A549 (cell line): Measurements from ENCODE around the gene ACSS3. TPM values are rescaled to one million over a fixed set of nuclear protein-coding genes. Genes with fewer than 3 reads are reported as not detected.

Experiments used
- ATAC-seq, 2 experiments: fragments of 200-7000 bp in 1 of 2; fragments of >200 bp in 1 of 2; cut with Nextera tagmentation in 1 of 2; cut with Tn5 transposase in 1 of 2; 3 replicates each; pipeline versions ENCODE4 v1.8.0 to v1.9.1; 2018 to 2020; ENCODE audit warnings: mild to moderate bottlenecking in 1 of 2, moderate library complexity in 1 of 2
- CTCF ChIA-PET: fragments of 300-600 bp; sonication (Branson Sonifier 250); formaldehyde crosslinking; extraction: SDS; loops from one replicate; lab custom pipeline; 2021; ENCODE audit warnings: antibody characterized with exemption, inconsistent platforms; lab: Yijun Ruan, JAX
- POLR2A ChIA-PET: fragments of 350-600 bp; formaldehyde crosslinking; extraction: SDS; loops from one replicate; lab custom pipeline; 2021; ENCODE audit warnings: antibody characterized with exemption, inconsistent platforms; lab: Yijun Ruan, JAX
- DNase-seq, 2 experiments: peaks; one replicate each; pipeline versions ENCODE4 v3.0.0 to v3.0.0-alpha.2; 2011 to 2016; ENCODE audit warnings: low read depth in 1 of 2, low spot score in 1 of 2
- FAIRE-seq: peaks from 2 replicates; lab custom pipeline; 2011; peaks lifted over from hg19 to GRCh38; lab: Jason Lieb, UNC
- H3K27ac ChIP-seq, 2 experiments: fragments of >200 bp; sonication (Bioruptor Twin); formaldehyde crosslinking; 3 replicates each; pipeline ENCODE4 v1.5.1; 2016 to 2017
- H3K4me1 ChIP-seq: fragments of >200 bp; sonication (Bioruptor Twin); formaldehyde crosslinking; 3 replicates; pipeline ENCODE4 v1.6.1; 2016
- H3K4me2 ChIP-seq: fragments of >200 bp; sonication (Bioruptor Twin); formaldehyde crosslinking; 3 replicates; pipeline ENCODE4 v1.6.1; 2016
- H3K4me3 ChIP-seq: fragments of >200 bp; sonication (Bioruptor Twin); formaldehyde crosslinking; 3 replicates; pipeline ENCODE4 v1.5.1; 2016
- H3K9me3 ChIP-seq: fragments of >200 bp; sonication (Bioruptor Twin); formaldehyde crosslinking; 3 replicates; pipeline ENCODE4 v1.6.1; 2016
- BHLHE40 ChIP-seq: IDR thresholded peaks from 2 replicates; pipeline ENCODE4 v1.6.1; 2012; ENCODE audit warnings: low read depth, low read length, inconsistent platforms
- HMGXB4 ChIP-seq: fragments of 250-450 bp; sonication (Bioruptor Pico); IDR thresholded peaks from 2 replicates; pipeline ENCODE4 v1.5.0; 2021; ENCODE audit warnings: mild to moderate bottlenecking, moderate library complexity, borderline replicate concordance
- KDM5A ChIP-seq: fragments of 200-600 bp; sonication (generic); IDR thresholded peaks from 2 replicates; pipeline ENCODE4 v1.6.1; 2016; ENCODE audit warnings: antibody characterized with exemption, mild to moderate bottlenecking
- NFE2L2 ChIP-seq: fragments of 150-350 bp; conservative IDR thresholded peaks from 2 replicates; pipeline ENCODE4 v1.6.1; 2014; ENCODE audit warnings: low read length
- POLR2AphosphoS2 ChIP-seq: conservative IDR thresholded peaks from 2 replicates; pipeline ENCODE4 v1.6.1; 2012; ENCODE audit warnings: low read length, improper control_type of control experiment, inconsistent platforms
- RCOR1 ChIP-seq: fragments of 150-350 bp; IDR thresholded peaks from 2 replicates; pipeline ENCODE4 v1.6.1; 2014; ENCODE audit warnings: antibody characterized with exemption, low read length, low read depth
- REST ChIP-seq: fragments of 200-600 bp; sonication (generic); IDR thresholded peaks from 2 replicates; pipeline ENCODE4 v1.6.1; 2016; ENCODE audit warnings: antibody characterized with exemption, mild to moderate bottlenecking, moderate library complexity
- TFCP2L1 ChIP-seq: fragments of 250-450 bp; sonication (Bioruptor Pico); IDR thresholded peaks from 2 replicates; pipeline ENCODE4 v1.5.0; 2021; ENCODE audit warnings: mild to moderate bottlenecking
- ZC3H11A ChIP-seq: fragments of 450-650 bp; IDR thresholded peaks from 2 replicates; pipeline ENCODE4 v1.6.1; 2014; ENCODE audit warnings: antibody characterized with exemption, mild to moderate bottlenecking
- ZFP36 ChIP-seq: fragments of 450-650 bp; IDR thresholded peaks from 2 replicates; pipeline ENCODE4 v1.6.1; 2014; ENCODE audit warnings: borderline replicate concordance; ENCODE audit not compliant: partially characterized antibody
- WGBS: methylation state at CpG from one replicate; pipeline ENCODE4 v1.1.6; 2017; ENCODE audit errors: missing lambda C conversion rate; 5-methylcytosine and 5-hydroxymethylcytosine counted together
- polyA plus RNA-seq, 4 experiments: library from polyadenylated mRNA; depleted of rRNA in 3 of 4; stranded (reverse); fragments of >200 nt; fragmentation: RNase III in 1 of 4; extraction: RNeasy Plus Mini Kit Qiagen cat#74134 plus additional on column Dnase treatment in 1 of 4; gene quantifications; 2 replicates in 3 of 4; 3 replicates in 1 of 4; pipeline ENCODE4 v1.2.3, GENCODE V29; 2011 to 2017
- small RNA-seq, 6 experiments: library from RNA; depleted of rRNA; stranded (forward); fragments of <200 nt; gene quantifications; one replicate each; pipeline ENCODE3, GENCODE V24; 2012
- TF ChIP-seq, protein P1 (sequence below): IDR thresholded peaks from 2 replicates; pipeline ENCODE4 v1.6.1; 2012

Gene ACSS3
- polyA plus RNA-seq, 2 of the 4 experiments (the other 2 are of a cell fraction): 0.06 to 0.34 TPM

DNA sequence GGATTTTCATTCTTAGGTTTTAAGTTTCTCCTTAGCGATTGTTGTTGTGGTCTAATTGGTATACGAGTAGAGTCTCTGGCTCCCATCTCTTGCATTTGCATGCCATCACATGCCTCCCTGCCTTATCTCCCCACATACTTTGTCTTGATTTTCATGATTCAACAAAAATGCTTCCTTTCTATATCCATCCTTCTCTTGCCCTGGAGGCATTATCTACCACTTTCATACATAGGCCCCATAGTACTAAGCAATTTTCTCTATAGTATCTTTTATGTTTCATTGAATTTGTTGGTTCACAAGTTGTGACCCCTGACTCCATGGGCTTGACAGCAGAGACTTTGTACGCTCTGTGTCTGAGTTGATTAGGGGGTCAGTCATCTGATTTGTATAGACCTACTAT is 226.1 kb downstream of the ACSS3 start:
- Histone ChIP-seq H3K4me2 (no peak overlapping the region), H3K4me1 (no peaks in the 10 kb centered on the region), H3K27ac (no peak overlapping the region), H3K4me3 (no peak overlapping the region), H3K9me3 (no peaks in the 10 kb centered on the region)
- POLR2A ChIA-PET: no interaction called here
- CTCF ChIA-PET: no interaction called here
- no peak for TF ChIP-seq NFE2L2
- no peak for TF ChIP-seq TFCP2L1 (CRISPR knock-in tag)
- TF ChIP-seq KDM5A: no peak
- no peak for TF ChIP-seq HMGXB4 (CRISPR knock-in tag)
- TF ChIP-seq POLR2AphosphoS2: no peak
- TF ChIP-seq RCOR1: no peak
- no peak for TF ChIP-seq ZFP36
- TF ChIP-seq, protein P1, sequence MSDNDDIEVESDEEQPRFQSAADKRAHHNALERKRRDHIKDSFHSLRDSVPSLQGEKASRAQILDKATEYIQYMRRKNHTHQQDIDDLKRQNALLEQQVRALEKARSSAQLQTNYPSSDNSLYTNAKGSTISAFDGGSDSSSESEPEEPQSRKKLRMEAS: no peak
- no peak for TF ChIP-seq REST
- TF ChIP-seq ZC3H11A: no peak
- TF ChIP-seq BHLHE40: no peak
- WGBS: 44% methylated on average over 3 of the region's 3 CpGs
- FAIRE-seq: no peak
- ATAC-seq: no peak
- no peak for DNase-seq

Small RNA genes lying within 50 kb of the gene (small RNA-seq; reads per million reads assigned to genes)
- 0 reads per million in 6 experiments for gene MIR4699

Other genes with a start within 250 kb of the ACSS3 start
- gene LIN7A, start 140.1 kb upstream of the ACSS3 start, polyA plus RNA-seq (2011; rRNA removed): 2.6 and 3.2 TPM in 2 replicates
- 0.21 to 0.23 TPM (median 0.21 TPM) in 3 replicates for gene LIN7A, start 140.1 kb upstream of the ACSS3 start, polyA plus RNA-seq (2017; fragmentation: RNase III; extraction: RNeasy Plus Mini Kit Qiagen cat#74134 plus additional on column Dnase treatment)